Ishikawa (cell line): ENCODE measurements around the gene STK32A.

ENCODE experiments used
- CEBPB ChIP-seq: IDR thresholded peaks from 2 replicates; pipeline ENCODE4 v1.6.1; 2012
- CREB1 ChIP-seq: IDR thresholded peaks from 2 replicates; pipeline ENCODE4 v1.6.1; 2012; ENCODE audit warnings: low read depth
- EGR1 ChIP-seq: IDR thresholded peaks from 2 replicates; pipeline ENCODE4 v1.6.1; 2012
- EP300 ChIP-seq: IDR thresholded peaks from 2 replicates; pipeline ENCODE4 v1.6.1; 2012; ENCODE audit warnings: borderline replicate concordance
- FOXM1 ChIP-seq: IDR thresholded peaks from 2 replicates; pipeline ENCODE4 v1.6.1; 2012; ENCODE audit warnings: low read depth, borderline replicate concordance
- NFIC ChIP-seq: IDR thresholded peaks from 2 replicates; pipeline ENCODE4 v1.6.1; 2012
- RAD21 ChIP-seq: IDR thresholded peaks from 2 replicates; pipeline ENCODE4 v1.6.1; 2012; ENCODE audit warnings: low read depth
- REST ChIP-seq: IDR thresholded peaks from 2 replicates; pipeline ENCODE4 v1.6.1; 2012; ENCODE audit warnings: low read depth, mild to moderate bottlenecking
- TAF1 ChIP-seq: IDR thresholded peaks from 2 replicates; pipeline ENCODE4 v1.6.1; 2012; ENCODE audit warnings: low read depth, mild to moderate bottlenecking
- TCF12 ChIP-seq: IDR thresholded peaks from 2 replicates; pipeline ENCODE4 v1.6.1; 2012; ENCODE audit warnings: low read depth
- TEAD4 ChIP-seq: IDR thresholded peaks from 2 replicates; pipeline ENCODE4 v1.6.1; 2012
- YY1 ChIP-seq: IDR thresholded peaks from 2 replicates; pipeline ENCODE4 v1.6.1; 2012; ENCODE audit warnings: low read depth
- ZBTB7A ChIP-seq: IDR thresholded peaks from 2 replicates; pipeline ENCODE4 v1.6.1; 2012; ENCODE audit warnings: low read depth
- TF ChIP-seq, protein P1 (sequence below): IDR thresholded peaks from 2 replicates; pipeline ENCODE4 v1.6.1; 2012
- TF ChIP-seq, protein P2 (sequence below): IDR thresholded peaks from 2 replicates; pipeline ENCODE4 v1.6.1; 2012

STK32A gene

DNA sequence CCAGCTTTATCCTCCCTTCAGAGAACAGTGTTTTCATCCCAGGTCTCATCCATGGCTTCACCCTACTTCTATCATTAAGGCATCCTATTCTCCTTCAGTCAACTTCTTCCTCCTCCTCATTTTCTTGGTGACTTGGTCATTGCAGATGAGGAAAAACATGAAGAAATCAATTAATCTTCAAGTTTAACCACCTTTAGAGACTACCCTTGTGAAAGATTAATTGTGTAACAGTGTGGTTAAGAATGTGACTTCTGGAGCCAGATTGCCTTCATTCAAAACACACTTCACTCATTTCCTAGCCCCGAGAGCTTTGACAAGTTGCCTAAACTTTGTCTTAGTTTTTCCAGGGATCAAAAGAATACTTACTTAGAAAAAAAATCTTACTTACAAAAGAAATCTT, 110.0 kb downstream of the STK32A start:
- TF ChIP-seq RAD21, result no peak
- TF ChIP-seq TEAD4, result no peak
- no peak for TF ChIP-seq NFIC
- no peak for TF ChIP-seq ZBTB7A
- no peak for TF ChIP-seq FOXM1
- TF ChIP-seq EP300, result no peak
- TF ChIP-seq CEBPB, result no peak
- no peak for TF ChIP-seq YY1
- no peak for TF ChIP-seq TAF1
- no peak for TF ChIP-seq EGR1
- TF ChIP-seq, protein P1, sequence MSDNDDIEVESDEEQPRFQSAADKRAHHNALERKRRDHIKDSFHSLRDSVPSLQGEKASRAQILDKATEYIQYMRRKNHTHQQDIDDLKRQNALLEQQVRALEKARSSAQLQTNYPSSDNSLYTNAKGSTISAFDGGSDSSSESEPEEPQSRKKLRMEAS, result no peak
- TF ChIP-seq CREB1, result no peak

DNA sequence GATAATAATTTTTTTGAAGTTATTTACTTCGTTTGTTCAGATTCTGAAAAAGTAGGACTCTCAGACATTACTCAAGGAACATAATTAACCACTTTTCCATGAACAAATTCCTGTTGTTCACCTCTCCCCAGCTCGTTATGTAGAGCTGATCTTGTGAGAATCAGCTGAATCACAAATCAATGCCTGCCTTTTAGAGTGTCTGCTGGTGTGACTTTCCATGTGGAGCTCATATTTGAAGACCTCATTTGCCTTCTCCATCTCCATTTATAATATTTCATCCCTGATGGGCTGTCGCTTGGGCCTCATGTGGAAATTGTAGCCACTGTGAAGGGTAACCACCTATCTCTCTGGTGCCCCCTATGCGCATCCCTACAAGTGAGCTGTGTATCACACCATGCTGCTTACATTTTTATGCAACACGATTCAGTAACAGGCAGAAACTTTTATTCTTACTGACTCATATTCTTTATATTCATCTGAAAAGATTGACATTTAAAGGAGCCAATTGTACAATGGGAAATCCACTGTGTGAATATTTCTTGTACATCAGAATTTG, 111.3 kb downstream of the STK32A start:
- TF ChIP-seq, protein P1, result no peak
- TF ChIP-seq EGR1 (no peak), CREB1 (no peak), TCF12 (no peak), NFIC (no peak), TEAD4 (no peak), RAD21 (no peak), EP300 (no peak), CEBPB (no peak), REST (no peak), YY1 (no peak), ZBTB7A (no peak), FOXM1 (no peak), TAF1 (no peak)
- TF ChIP-seq, protein P2, sequence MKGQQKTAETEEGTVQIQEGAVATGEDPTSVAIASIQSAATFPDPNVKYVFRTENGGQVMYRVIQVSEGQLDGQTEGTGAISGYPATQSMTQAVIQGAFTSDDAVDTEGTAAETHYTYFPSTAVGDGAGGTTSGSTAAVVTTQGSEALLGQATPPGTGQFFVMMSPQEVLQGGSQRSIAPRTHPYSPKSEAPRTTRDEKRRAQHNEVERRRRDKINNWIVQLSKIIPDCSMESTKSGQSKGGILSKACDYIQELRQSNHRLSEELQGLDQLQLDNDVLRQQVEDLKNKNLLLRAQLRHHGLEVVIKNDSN, result no peak

- TF ChIP-seq TCF12 (no peak), CREB1 (no peak), TAF1 (no peak), TEAD4 (no peak), RAD21 (no peak), EP300 (no peak), CEBPB (no peak), FOXM1 (no peak)
Observed at GRCh38 chr5:147348046-147348445, 113.2 kb downstream of the STK32A start.

DNA sequence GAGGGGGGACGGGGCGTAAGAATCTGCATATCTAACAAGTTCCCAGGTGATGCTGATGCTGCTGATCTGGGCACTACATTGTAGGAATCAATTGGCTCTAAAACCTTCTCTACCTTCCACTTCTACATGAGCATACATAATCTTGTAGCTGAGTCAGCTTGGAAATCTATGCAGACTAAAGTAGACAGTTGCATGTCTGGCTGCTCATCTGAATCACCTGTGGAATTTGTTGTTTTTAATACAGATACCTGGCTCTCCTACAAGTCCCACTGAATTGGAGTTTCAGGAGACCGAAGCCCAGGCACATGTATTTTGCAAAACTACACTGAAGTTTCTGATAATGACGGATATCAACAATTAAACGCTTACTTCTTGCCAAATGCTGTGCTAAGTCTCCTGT, 113.6 kb downstream of the STK32A start:
- no peak for TF ChIP-seq FOXM1
- TF ChIP-seq EGR1, result no peak
- TF ChIP-seq TAF1, result no peak

DNA sequence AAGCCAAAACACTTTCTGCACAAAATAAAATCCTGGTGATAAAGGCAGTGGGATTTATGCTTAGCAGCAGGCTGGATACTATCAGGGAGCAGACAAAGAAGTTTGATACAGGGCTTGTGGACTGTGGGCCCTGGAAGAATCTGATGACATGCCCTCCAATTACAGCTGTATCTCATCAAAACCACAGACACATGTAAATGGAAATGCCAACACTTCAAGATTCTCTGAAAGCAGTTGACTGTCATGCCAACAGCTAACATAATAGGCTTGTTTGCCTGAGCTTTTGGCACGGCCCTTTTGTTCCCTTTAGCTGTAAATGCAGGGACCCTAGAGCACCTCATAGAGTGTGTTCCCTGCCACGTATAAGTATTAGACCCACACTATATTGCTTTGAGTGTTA, 114.4 kb downstream of the STK32A start:
- TF ChIP-seq, protein P1, result no peak
- TF ChIP-seq CREB1 (no peak), TEAD4 (no peak), EP300 (no peak), REST (no peak), RAD21 (no peak)

GRCh38 chr5:147359101-147359500, 124.3 kb downstream of the STK32A start:
- TF ChIP-seq NFIC (no peak), TCF12 (no peak), REST (no peak), TEAD4 (no peak), TAF1 (no peak), YY1 (no peak), ZBTB7A (no peak), CEBPB (no peak), EGR1 (no peak), FOXM1 (no peak), EP300 (no peak)
- TF ChIP-seq, protein P2, result no peak
- TF ChIP-seq, protein P1, result no peak
